Calu3 (cell line): ENCODE data around the gene KCNIP4. TPM values are rescaled to one million over a fixed set of nuclear protein-coding genes. Genes with fewer than 3 reads are reported as not detected.

Source experiments
- BruUV-seq: library from RNA; stranded (reverse); fragments of 400-500 nt; replicated peaks from 2 replicates; lab custom pipeline; 2021; lab: Mats Ljungman, UMichigan
- CTCF ChIA-PET: fragments of 300-600 bp; sonication (Branson Sonifier 250); formaldehyde crosslinking; loops from one replicate; lab custom pipeline; 2022; ENCODE audit warnings: antibody characterized with exemption; lab: Charles Lee
- DNase-seq: peaks from one replicate; pipeline ENCODE4 v3.0.0; 2022
- H3K27ac Mint-ChIP-seq: one replicate; pipeline ENCODE4 v1.8.0; 2022; ENCODE audit warnings: mixed read lengths; ENCODE audit not compliant: unreplicated experiment
- H3K27me3 Mint-ChIP-seq: one replicate; pipeline ENCODE4 v1.8.0; 2022; ENCODE audit warnings: mixed read lengths; ENCODE audit not compliant: unreplicated experiment
- H3K36me3 Mint-ChIP-seq: one replicate; pipeline ENCODE4 v1.8.0; 2022; ENCODE audit warnings: mild to moderate bottlenecking, moderate library complexity, mixed read lengths; ENCODE audit not compliant: insufficient read depth, unreplicated experiment
- H3K4me1 Mint-ChIP-seq: one replicate; pipeline ENCODE4 v1.8.0; 2022; ENCODE audit warnings: mild to moderate bottlenecking, low read depth, mixed read lengths; ENCODE audit not compliant: unreplicated experiment
- H3K4me3 Mint-ChIP-seq: one replicate; pipeline ENCODE4 v1.8.0; 2022; ENCODE audit warnings: mild to moderate bottlenecking, low read depth, moderate library complexity, mixed read lengths; ENCODE audit not compliant: unreplicated experiment
- H3K9me3 Mint-ChIP-seq: one replicate; pipeline ENCODE4 v1.8.0; 2022; ENCODE audit warnings: low read depth, mixed read lengths; ENCODE audit not compliant: unreplicated experiment
- CTCF ChIP-seq: fragments of 200-600 bp; IDR thresholded peaks from one replicate; pipeline ENCODE4 v1.8.0; 2022; ENCODE audit warnings: antibody characterized with exemption; ENCODE audit not compliant: unreplicated experiment
- intact Hi-C: fragments of 100-400 bp; cut with micrococcal nuclease; formaldehyde crosslinking; loops from one replicate; pipeline ENCODE4 v1.10.0; 2022; ENCODE audit not compliant: unreplicated experiment
- total RNA-seq: library from RNA; stranded (reverse); gene quantifications from 2 replicates; pipeline ENCODE4 v1.2.3, GENCODE V29; 2022

The KCNIP4 gene
- total RNA-seq, 1 experiment from 2014 or later = not detected

- H3K4me1 Mint-ChIP-seq = no peaks in the 10 kb centered on the region
- intact Hi-C loops = no loop called here
- no peak overlapping the region for H3K4me3 Mint-ChIP-seq
- no TSS peak for BruUV-seq
- CTCF ChIA-PET = interaction anchor here (0.6 kb wide), 1 partner anchor 382 kb away, joined by 3 read pairs; no protein-coding TSS in a partner anchor
- DNase-seq = no peak
- H3K36me3 Mint-ChIP-seq = no peaks in the 10 kb centered on the region
- H3K27ac Mint-ChIP-seq = no peak overlapping the region
- no peaks in the 10 kb centered on the region for H3K9me3 Mint-ChIP-seq
- no peak for TF ChIP-seq CTCF
- peaks cover 24% of the 10 kb centered on the region for H3K27me3 Mint-ChIP-seq
Observed at GRCh38 chr4:21529214-21529613, 419.4 kb downstream of the KCNIP4 start.

GRCh38 chr4:21522296-21522695 lies 426.3 kb downstream of the KCNIP4 start:
- CTCF ChIA-PET = no interaction called here
- no peak for DNase-seq
- no peak overlapping the region for H3K4me3 Mint-ChIP-seq
- H3K36me3 Mint-ChIP-seq = no peaks in the 10 kb centered on the region
- TF ChIP-seq CTCF = no peak
- H3K27me3 Mint-ChIP-seq = peaks cover 19% of the 10 kb centered on the region
- peaks cover 2% of the 10 kb centered on the region for H3K9me3 Mint-ChIP-seq
- intact Hi-C loops = no loop called here
- no TSS peak for BruUV-seq
- H3K4me1 Mint-ChIP-seq = no peaks in the 10 kb centered on the region
- no peak overlapping the region for H3K27ac Mint-ChIP-seq

- CTCF ChIA-PET = no interaction called here
- no peak overlapping the region for H3K4me3 Mint-ChIP-seq
- DNase-seq = no peak
- no peak overlapping the region for H3K27ac Mint-ChIP-seq
- no TSS peak for BruUV-seq
- TF ChIP-seq CTCF = no peak
- peaks cover 2% of the 10 kb centered on the region for H3K9me3 Mint-ChIP-seq
- no peaks in the 10 kb centered on the region for H3K4me1 Mint-ChIP-seq
- intact Hi-C loops = no loop called here
- H3K27me3 Mint-ChIP-seq = peaks cover 43% of the 10 kb centered on the region
- H3K36me3 Mint-ChIP-seq = no peaks in the 10 kb centered on the region
Observed at GRCh38 chr4:21517126-21517859, 431.3 kb downstream of the KCNIP4 start.

- intact Hi-C loops = no loop called here
- H3K4me1 Mint-ChIP-seq = no peaks in the 10 kb centered on the region
- TF ChIP-seq CTCF = no peak
- no TSS peak for BruUV-seq
- H3K27me3 Mint-ChIP-seq = peaks cover 36% of the 10 kb centered on the region
- H3K4me3 Mint-ChIP-seq = no peak overlapping the region
- no peaks in the 10 kb centered on the region for H3K36me3 Mint-ChIP-seq
- peaks cover 2% of the 10 kb centered on the region for H3K9me3 Mint-ChIP-seq
- no peak overlapping the region for H3K27ac Mint-ChIP-seq
- CTCF ChIA-PET = no interaction called here
- DNase-seq = no peak
Observed at GRCh38 chr4:21514022-21514694, 434.4 kb downstream of the KCNIP4 start.
